ENCODE measurements around the gene INVS.

The INVS gene

GRCh38 chr9:100196215-100196614 lies 97.2 kb downstream of the INVS start:
- H3K36me3 ChIP-seq (ENCODE audit: control insufficient read depth, insufficient read depth, low read length) = no peaks in the 10 kb centered on the region
- H3K9me3 ChIP-seq (ENCODE audit: control insufficient read depth, insufficient read depth, low read length) = 0 out of 2 replicates have a peak, but pooled peaks cover 4% of the 10 kb centered on the region
- H3K4me1 ChIP-seq (ENCODE audit: control insufficient read depth, insufficient read depth, low read length) = no peaks in the 10 kb centered on the region
- no peaks in the 10 kb centered on the region for H3K27me3 ChIP-seq (ENCODE audit: control insufficient read depth, insufficient read depth, low read length)
- no peak overlapping the region for H3K4me3 ChIP-seq (ENCODE audit: low read depth, low read length)
- H3K27ac ChIP-seq (ENCODE audit: low read depth, low read length) = no peak overlapping the region
- no peak overlapping the region for H3K9ac ChIP-seq (ENCODE audit: low read depth, low read length)

- Histone ChIP-seq H3K27ac (ENCODE audit: low read depth, low read length) (no peak overlapping the region), H3K9ac (ENCODE audit: low read depth, low read length) (no peak overlapping the region), H3K27me3 (ENCODE audit: control insufficient read depth, insufficient read depth, low read length) (no peaks in the 10 kb centered on the region), H3K4me3 (ENCODE audit: low read depth, low read length) (no peak overlapping the region), H3K36me3 (ENCODE audit: control insufficient read depth, insufficient read depth, low read length) (no peaks in the 10 kb centered on the region), H3K4me1 (ENCODE audit: control insufficient read depth, insufficient read depth, low read length) (no peaks in the 10 kb centered on the region), H3K9me3 (ENCODE audit: control insufficient read depth, insufficient read depth, low read length) (no peaks in the 10 kb centered on the region)
Observed at GRCh38 chr9:100196828-100197227, 97.8 kb downstream of the INVS start.

GRCh38 chr9:100197553-100197952 lies 98.5 kb downstream of the INVS start:
- no peak overlapping the region for H3K9ac ChIP-seq (ENCODE audit: low read depth, low read length)

GRCh38 chr9:100202806-100203205 lies 103.8 kb downstream of the INVS start:
- Histone ChIP-seq H3K9ac (ENCODE audit: low read depth, low read length) (no peak overlapping the region), H3K27ac (ENCODE audit: low read depth, low read length) (no peak overlapping the region), H3K36me3 (ENCODE audit: control insufficient read depth, insufficient read depth, low read length) (no peaks in the 10 kb centered on the region), H3K4me3 (ENCODE audit: low read depth, low read length) (no peak overlapping the region), H3K4me1 (ENCODE audit: control insufficient read depth, insufficient read depth, low read length) (peaks cover 7% of the 10 kb centered on the region; the same call in 1 of the 2 replicates), H3K9me3 (ENCODE audit: control insufficient read depth, insufficient read depth, low read length) (no peaks in the 10 kb centered on the region), H3K27me3 (ENCODE audit: control insufficient read depth, insufficient read depth, low read length) (no peaks in the 10 kb centered on the region)

More at GRCh38 chr9:100197553-100197952, 98.5 kb downstream of the INVS start:
- Histone ChIP-seq H3K36me3 (ENCODE audit: control insufficient read depth, insufficient read depth, low read length) (no peaks in the 10 kb centered on the region), H3K27ac (ENCODE audit: low read depth, low read length) (no peak overlapping the region), H3K4me3 (ENCODE audit: low read depth, low read length) (no peak overlapping the region), H3K4me1 (ENCODE audit: control insufficient read depth, insufficient read depth, low read length) (no peaks in the 10 kb centered on the region), H3K9me3 (ENCODE audit: control insufficient read depth, insufficient read depth, low read length) (no peaks in the 10 kb centered on the region), H3K27me3 (ENCODE audit: control insufficient read depth, insufficient read depth, low read length) (no peaks in the 10 kb centered on the region)

- H3K4me3 ChIP-seq (ENCODE audit: low read depth, low read length) = no peak overlapping the region
- H3K27me3 ChIP-seq (ENCODE audit: control insufficient read depth, insufficient read depth, low read length) = no peaks in the 10 kb centered on the region
- H3K9me3 ChIP-seq (ENCODE audit: control insufficient read depth, insufficient read depth, low read length) = no peaks in the 10 kb centered on the region
- no peak overlapping the region for H3K27ac ChIP-seq (ENCODE audit: low read depth, low read length)
- no peak overlapping the region for H3K9ac ChIP-seq (ENCODE audit: low read depth, low read length)
- no peaks in the 10 kb centered on the region for H3K36me3 ChIP-seq (ENCODE audit: control insufficient read depth, insufficient read depth, low read length)
- H3K4me1 ChIP-seq (ENCODE audit: control insufficient read depth, insufficient read depth, low read length) = peaks cover 7% of the 10 kb centered on the region; the same call in 1 of the 2 replicates
Observed at GRCh38 chr9:100204796-100205195, 105.8 kb downstream of the INVS start.

GRCh38 chr9:100206899-100207298 lies 107.9 kb downstream of the INVS start:
- Histone ChIP-seq H3K27me3 (ENCODE audit: control insufficient read depth, insufficient read depth, low read length) (no peaks in the 10 kb centered on the region), H3K9me3 (ENCODE audit: control insufficient read depth, insufficient read depth, low read length) (no peaks in the 10 kb centered on the region), H3K9ac (ENCODE audit: low read depth, low read length) (no peak overlapping the region), H3K36me3 (ENCODE audit: control insufficient read depth, insufficient read depth, low read length) (no peaks in the 10 kb centered on the region), H3K4me1 (ENCODE audit: control insufficient read depth, insufficient read depth, low read length) (peaks cover 11% of the 10 kb centered on the region; the same call in 1 of the 2 replicates), H3K4me3 (ENCODE audit: low read depth, low read length) (no peak overlapping the region), H3K27ac (ENCODE audit: low read depth, low read length) (no peak overlapping the region)

GRCh38 chr9:100208673-100209072 lies 109.6 kb downstream of the INVS start:
- Histone ChIP-seq H3K27me3 (ENCODE audit: control insufficient read depth, insufficient read depth, low read length) (no peaks in the 10 kb centered on the region), H3K4me1 (ENCODE audit: control insufficient read depth, insufficient read depth, low read length) (peaks cover 11% of the 10 kb centered on the region; the same call in 1 of the 2 replicates), H3K4me3 (ENCODE audit: low read depth, low read length) (no peak overlapping the region), H3K9me3 (ENCODE audit: control insufficient read depth, insufficient read depth, low read length) (no peaks in the 10 kb centered on the region), H3K9ac (ENCODE audit: low read depth, low read length) (no peak overlapping the region), H3K36me3 (ENCODE audit: control insufficient read depth, insufficient read depth, low read length) (no peaks in the 10 kb centered on the region), H3K27ac (ENCODE audit: low read depth, low read length) (no peak overlapping the region)

- Histone ChIP-seq H3K9ac (ENCODE audit: low read depth, low read length) (no peak overlapping the region), H3K27ac (ENCODE audit: low read depth, low read length) (no peak overlapping the region), H3K27me3 (ENCODE audit: control insufficient read depth, insufficient read depth, low read length) (no peaks in the 10 kb centered on the region), H3K9me3 (ENCODE audit: control insufficient read depth, insufficient read depth, low read length) (no peaks in the 10 kb centered on the region), H3K4me1 (ENCODE audit: control insufficient read depth, insufficient read depth, low read length) (0 out of 2 replicates have a peak, but pooled peaks cover 4% of the 10 kb centered on the region), H3K36me3 (ENCODE audit: control insufficient read depth, insufficient read depth, low read length) (no peaks in the 10 kb centered on the region), H3K4me3 (ENCODE audit: low read depth, low read length) (no peak overlapping the region)
Observed at GRCh38 chr9:100211476-100211875, 112.4 kb downstream of the INVS start.

GRCh38 chr9:100213730-100214477 lies 114.9 kb downstream of the INVS start:
- Histone ChIP-seq H3K36me3 (ENCODE audit: control insufficient read depth, insufficient read depth, low read length) (no peaks in the 10 kb centered on the region), H3K4me1 (ENCODE audit: control insufficient read depth, insufficient read depth, low read length) (0 out of 2 replicates have a peak, but pooled peaks cover 4% of the 10 kb centered on the region), H3K9me3 (ENCODE audit: control insufficient read depth, insufficient read depth, low read length) (no peaks in the 10 kb centered on the region), H3K27me3 (ENCODE audit: control insufficient read depth, insufficient read depth, low read length) (no peaks in the 10 kb centered on the region), H3K9ac (ENCODE audit: low read depth, low read length) (no peak overlapping the region), H3K27ac (ENCODE audit: low read depth, low read length) (no peak overlapping the region), H3K4me3 (ENCODE audit: low read depth, low read length) (no peak overlapping the region)

GRCh38 chr9:100216178-100216787 lies 117.2 kb downstream of the INVS start:
- Histone ChIP-seq H3K36me3 (ENCODE audit: control insufficient read depth, insufficient read depth, low read length) (no peaks in the 10 kb centered on the region), H3K4me3 (ENCODE audit: low read depth, low read length) (no peak overlapping the region), H3K4me1 (ENCODE audit: control insufficient read depth, insufficient read depth, low read length) (no peaks in the 10 kb centered on the region), H3K27ac (ENCODE audit: low read depth, low read length) (no peak overlapping the region), H3K27me3 (ENCODE audit: control insufficient read depth, insufficient read depth, low read length) (no peaks in the 10 kb centered on the region), H3K9ac (ENCODE audit: low read depth, low read length) (no peak overlapping the region), H3K9me3 (ENCODE audit: control insufficient read depth, insufficient read depth, low read length) (no peaks in the 10 kb centered on the region)

GRCh38 chr9:100217536-100217935 lies 118.5 kb downstream of the INVS start:
- Histone ChIP-seq H3K27ac (ENCODE audit: low read depth, low read length) (no peak overlapping the region), H3K36me3 (ENCODE audit: control insufficient read depth, insufficient read depth, low read length) (no peaks in the 10 kb centered on the region), H3K4me3 (ENCODE audit: low read depth, low read length) (no peak overlapping the region), H3K9ac (ENCODE audit: low read depth, low read length) (no peak overlapping the region), H3K4me1 (ENCODE audit: control insufficient read depth, insufficient read depth, low read length) (no peaks in the 10 kb centered on the region), H3K9me3 (ENCODE audit: control insufficient read depth, insufficient read depth, low read length) (no peaks in the 10 kb centered on the region), H3K27me3 (ENCODE audit: control insufficient read depth, insufficient read depth, low read length) (no peaks in the 10 kb centered on the region)
